GM11168 (cell line): ENCODE results near the gene C2orf15.
"Not testable (repeated sequence)": the region's sequence is repeated elsewhere in the genome, so short reads cannot be mapped to it uniquely, and the experiment has no call there.

Experiments
- in situ Hi-C: fragments of 300-500 bp; cut with MboI; formaldehyde crosslinking; loops from one replicate; pipeline ENCODE4 v1.12.0; 2022; ENCODE audit warnings: low sequenced_read_pairs; ENCODE audit not compliant: unreplicated experiment

Gene C2orf15

GRCh38 chr2:99141110-99142108 is at the start of gene C2orf15:
Gene C2orf15 (plus strand): TSS chr2:99141707. CDS start chr2:99150559, 8,852 bp downstream.
- in situ Hi-C loops, result no loop called here

GRCh38 chr2:99096728-99097127 is 44.8 kb upstream of the C2orf15 start:
- in situ Hi-C loops, result no loop called here

GRCh38 chr2:99101697-99102096 is 39.8 kb upstream of the C2orf15 start:
- in situ Hi-C loops, result no loop called here

- in situ Hi-C loops, result no loop called here
Measured at GRCh38 chr2:99104006-99104405, 37.5 kb upstream of the C2orf15 start.

- in situ Hi-C loops, result no loop called here
Measured at GRCh38 chr2:99106913-99107312, 34.6 kb upstream of the C2orf15 start.

GRCh38 chr2:99111236-99111635 is 30.3 kb upstream of the C2orf15 start:
- in situ Hi-C loops, result no loop called here

GRCh38 chr2:99111945-99112344 is 29.6 kb upstream of the C2orf15 start:
- in situ Hi-C loops, result no loop called here

- in situ Hi-C loops, result no loop called here
Measured at GRCh38 chr2:99112617-99113016, 28.9 kb upstream of the C2orf15 start.

- in situ Hi-C loops, result no loop called here
Measured at GRCh38 chr2:99127981-99128380, 13.5 kb upstream of the C2orf15 start.

- in situ Hi-C loops, result not testable (repeated sequence)
Measured at GRCh38 chr2:99135044-99135556, 6.4 kb upstream of the C2orf15 start.

- in situ Hi-C loops, result no loop called here
Measured at GRCh38 chr2:99139003-99139402, 2.5 kb upstream of the C2orf15 start.

GRCh38 chr2:99140056-99140859 is 1.2 kb upstream of the C2orf15 start:
- in situ Hi-C loops, result no loop called here

GRCh38 chr2:99140860-99141109 is 722 bp upstream of the C2orf15 start:
- in situ Hi-C loops, result no loop called here

GRCh38 chr2:99150706-99151105 is 9.2 kb downstream of the C2orf15 start:
- in situ Hi-C loops, result no loop called here

- in situ Hi-C loops, result no loop called here
Measured at GRCh38 chr2:99152199-99152895, 10.8 kb downstream of the C2orf15 start.

- in situ Hi-C loops, result no loop called here
Measured at GRCh38 chr2:99153921-99154604, 12.6 kb downstream of the C2orf15 start.

- in situ Hi-C loops, result no loop called here
Measured at GRCh38 chr2:99154643-99155536, 13.4 kb downstream of the C2orf15 start, which contains the start of the genes LIPT1 and TSGA10. Gene LIPT1 (plus strand): TSS chr2:99154967. CDS start chr2:99161958, 6,991 bp downstream. Gene TSGA10 (minus strand): TSS chr2:99154942. CDS start chr2:99109439, 45,503 bp downstream.

GRCh38 chr2:99156891-99157290 is 15.4 kb downstream of the C2orf15 start:
- in situ Hi-C loops, result no loop called here

- in situ Hi-C loops, result no loop called here
Measured at GRCh38 chr2:99158599-99158998, 17.1 kb downstream of the C2orf15 start.
